Activated T-cell treated with anti-CD3 and anti-CD28 coated beads, Interleukin-2, amount 50 U/mL, for 1 hour (primary cell): ENCODE data around the gene CD47.

Source experiments
- DNase-seq: peaks from one replicate; pipeline ENCODE4 v3.0.0-alpha.2; 2020

CD47 gene

GRCh38 chr3:108090049-108090700 lies 656 bp downstream of the CD47 start:
- peak; percentile 70 for DNase-seq

GRCh38 chr3:108089579-108089978 lies 1.3 kb downstream of the CD47 start:
- DNase-seq: no peak

DNA sequence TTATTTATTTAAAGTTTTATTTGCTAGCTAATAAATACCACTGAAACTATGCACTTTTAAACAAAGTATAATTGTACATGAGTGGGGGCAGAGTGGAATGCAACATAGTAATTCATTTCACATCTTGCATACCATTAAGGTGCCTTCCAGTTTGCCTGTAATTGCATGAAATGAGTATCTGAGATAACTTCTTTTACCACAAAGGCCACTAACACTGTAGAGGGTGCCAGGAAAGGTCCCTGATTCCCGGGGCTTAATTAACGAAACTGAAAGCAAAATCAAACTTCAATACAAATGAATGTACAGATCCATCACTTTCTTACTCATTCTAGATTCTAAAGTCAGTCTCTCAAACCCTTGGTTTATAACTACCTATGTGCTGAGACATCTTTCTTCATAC lies 2.1 kb downstream of the CD47 start:
- DNase-seq: no peak

GRCh38 chr3:108088146-108088545 lies 2.7 kb downstream of the CD47 start:
- no peak for DNase-seq

DNA sequence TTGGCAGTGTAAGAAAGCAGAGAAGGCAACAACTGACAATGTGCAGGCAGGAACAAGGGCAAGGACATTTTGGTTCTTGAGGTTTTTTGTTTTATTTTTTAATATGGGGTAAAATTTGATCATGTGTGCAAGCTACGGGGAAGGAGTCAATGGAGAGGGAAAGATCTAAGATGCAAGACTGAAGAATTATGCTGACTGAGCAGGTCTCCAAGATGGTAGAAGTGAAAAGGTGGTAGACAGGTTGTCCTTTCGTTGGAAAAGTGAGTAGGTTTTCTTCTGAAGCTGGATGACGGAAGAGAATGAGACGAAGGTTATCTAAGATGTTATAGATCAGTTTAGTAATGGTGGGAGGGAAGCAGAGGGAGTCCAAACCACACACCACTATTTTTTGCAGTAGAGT lies 4.2 kb downstream of the CD47 start:
- no peak for DNase-seq

DNA sequence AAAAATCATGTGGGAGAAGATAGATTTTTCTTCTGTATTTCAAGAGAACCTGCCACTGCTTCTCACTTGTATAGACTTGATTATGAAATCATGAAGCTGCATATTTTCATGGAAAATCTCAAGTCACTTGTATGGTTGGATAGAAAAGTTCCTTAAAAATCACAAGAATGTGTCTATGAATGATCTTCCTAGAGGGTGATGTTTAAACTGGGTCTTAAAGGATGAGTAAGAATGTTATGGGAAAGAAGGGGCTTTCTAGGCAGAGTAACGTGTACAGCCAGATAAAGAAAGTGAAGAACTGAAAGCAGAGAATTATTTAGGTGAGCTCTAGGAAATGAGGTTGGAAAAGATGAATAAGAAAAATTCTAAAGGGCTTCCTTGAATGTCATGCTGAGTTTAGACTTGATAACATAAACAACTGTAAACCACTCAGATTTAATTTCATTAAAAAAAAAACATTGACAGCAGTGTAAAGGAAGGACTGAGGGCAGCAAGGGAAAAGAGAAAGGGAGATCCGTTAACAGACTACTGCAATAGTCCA lies 5.0 kb downstream of the CD47 start:
- DNase-seq: no peak

- DNase-seq: no peak
Measured at GRCh38 chr3:108085370-108085769, 5.5 kb downstream of the CD47 start.

DNA sequence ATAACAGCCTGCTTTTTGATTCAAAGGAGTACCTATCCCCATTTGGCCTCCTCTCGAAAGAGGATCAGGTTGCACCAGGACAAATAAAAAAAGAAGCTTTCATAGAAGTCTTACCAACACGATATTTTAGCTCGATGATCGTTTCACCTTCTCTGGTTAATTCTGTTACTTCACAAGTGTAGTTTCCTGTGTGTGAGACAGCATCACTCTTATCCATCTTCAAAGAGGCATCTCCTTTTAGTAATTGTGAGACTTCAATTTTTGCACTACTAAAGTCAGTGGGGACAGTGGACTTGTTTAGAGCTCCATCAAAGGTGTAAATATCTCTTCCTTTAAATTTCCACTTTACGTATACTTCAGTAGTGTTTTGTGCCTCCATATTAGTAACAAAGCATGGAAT lies 11.0 kb downstream of the CD47 start:
- no peak for DNase-seq

DNA sequence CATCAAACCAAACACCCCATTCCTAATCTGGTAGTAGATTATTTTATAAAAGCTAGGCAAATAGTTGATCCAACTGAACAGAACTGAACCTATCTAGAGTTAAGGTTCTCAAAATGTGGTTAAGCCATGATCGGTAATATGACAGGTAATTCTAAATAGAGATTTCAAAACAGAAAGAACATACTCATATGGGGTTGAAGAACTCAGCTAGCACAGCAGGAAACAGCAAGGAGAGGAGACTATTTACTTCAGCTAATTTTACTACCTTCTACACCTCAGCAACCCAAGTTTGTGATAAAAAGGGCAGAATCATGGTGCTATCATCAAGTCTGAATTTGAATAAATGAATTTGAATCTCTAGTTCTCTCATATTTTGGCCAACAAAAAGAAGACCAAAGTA lies 11.8 kb downstream of the CD47 start:
- DNase-seq: no peak

GRCh38 chr3:108076564-108076963 lies 14.3 kb downstream of the CD47 start:
- no peak for DNase-seq

DNA sequence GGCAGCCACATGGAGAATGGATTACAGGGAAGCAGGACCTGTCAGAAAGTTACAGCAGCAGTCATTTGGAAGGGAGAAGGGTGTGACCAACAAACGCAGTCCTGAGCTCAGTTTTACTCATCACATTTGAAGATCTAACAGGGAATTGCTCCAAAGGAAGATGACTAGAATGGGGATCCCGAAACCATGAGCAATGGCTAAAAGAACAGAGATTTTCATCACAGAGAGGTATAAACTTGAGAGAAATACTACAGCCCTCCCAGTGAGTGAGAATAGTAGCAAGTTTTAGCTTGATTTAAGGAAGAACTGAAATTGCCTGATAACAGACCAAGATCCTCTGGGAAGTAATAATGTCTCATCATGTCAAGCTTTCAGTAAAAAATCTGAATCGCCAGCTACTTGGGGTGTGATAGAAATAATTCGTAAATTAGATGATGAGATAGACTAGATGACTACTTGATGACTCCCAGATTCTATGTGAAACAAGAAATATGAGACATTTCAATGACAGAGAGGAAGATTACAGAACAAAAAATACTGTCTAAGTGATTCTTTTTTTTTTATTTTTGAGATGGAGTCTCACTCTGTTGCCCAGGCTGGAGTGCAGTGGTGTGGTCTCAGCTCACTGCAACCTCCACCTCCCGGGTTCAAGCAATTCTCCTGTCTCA lies 16.9 kb downstream of the CD47 start:
- no peak for DNase-seq

GRCh38 chr3:108071368-108071767 lies 19.5 kb downstream of the CD47 start:
- DNase-seq: no peak

DNA sequence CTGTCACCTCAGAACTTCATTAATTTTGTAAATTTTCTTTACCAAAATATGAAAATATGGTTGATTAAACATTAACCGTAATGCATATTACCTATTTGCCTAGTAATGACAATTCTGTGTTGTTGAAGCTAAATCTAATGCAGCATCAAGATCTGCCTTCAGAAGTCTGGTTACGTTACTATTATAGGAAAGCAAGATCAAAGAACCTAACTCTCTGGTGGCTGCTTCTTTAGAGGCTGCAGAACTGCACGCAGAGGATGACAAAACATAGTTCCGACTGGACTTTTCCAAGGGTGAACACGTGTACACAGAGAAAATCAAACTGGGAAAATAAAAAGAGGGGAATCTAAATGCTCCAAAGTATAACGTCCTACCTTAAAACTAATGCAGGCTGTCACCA lies 20.5 kb downstream of the CD47 start:
- DNase-seq: no peak

DNA sequence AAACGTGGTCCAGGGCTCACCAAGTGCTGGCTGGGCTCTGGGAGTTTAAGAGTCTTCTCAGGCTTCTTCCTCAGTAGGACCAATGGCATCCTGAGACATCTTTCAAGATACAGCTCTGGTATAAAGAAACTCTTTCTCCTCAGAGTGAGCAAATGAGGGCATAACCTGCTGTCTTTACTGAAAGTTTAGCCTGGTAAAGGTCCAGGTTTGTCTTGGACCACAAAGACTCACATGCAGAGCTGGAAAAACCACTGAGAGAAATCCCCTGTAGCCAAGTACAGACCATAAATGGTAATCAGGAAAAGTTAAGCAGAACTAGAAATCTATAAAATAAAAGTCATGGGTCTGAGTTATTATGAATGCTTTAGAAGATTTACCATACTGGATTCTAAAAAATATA lies 23.1 kb downstream of the CD47 start:
- DNase-seq: no peak

- DNase-seq: no peak
Measured at GRCh38 chr3:108065096-108065495, 25.7 kb downstream of the CD47 start.

GRCh38 chr3:108064293-108064887 lies 26.4 kb downstream of the CD47 start:
- no peak for DNase-seq

DNA sequence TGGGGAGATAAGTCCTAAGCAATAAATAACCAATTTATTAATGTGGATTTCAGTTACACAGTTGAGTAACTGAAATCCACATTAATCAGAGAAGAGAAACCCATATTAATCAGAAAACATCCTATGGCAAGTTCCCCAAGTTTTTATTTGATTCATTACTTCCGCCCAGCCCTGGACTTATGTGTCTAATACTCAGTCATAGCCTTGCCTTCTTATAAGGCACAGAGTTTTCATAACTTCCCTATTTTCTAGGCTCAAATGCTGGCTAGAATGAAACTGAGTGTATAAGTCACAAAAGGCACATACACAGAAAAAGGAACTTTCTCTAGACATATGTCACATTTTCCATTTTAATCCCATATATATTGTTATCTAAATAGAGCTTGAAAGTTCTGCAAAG lies 28.8 kb downstream of the CD47 start:
- no peak for DNase-seq

DNA sequence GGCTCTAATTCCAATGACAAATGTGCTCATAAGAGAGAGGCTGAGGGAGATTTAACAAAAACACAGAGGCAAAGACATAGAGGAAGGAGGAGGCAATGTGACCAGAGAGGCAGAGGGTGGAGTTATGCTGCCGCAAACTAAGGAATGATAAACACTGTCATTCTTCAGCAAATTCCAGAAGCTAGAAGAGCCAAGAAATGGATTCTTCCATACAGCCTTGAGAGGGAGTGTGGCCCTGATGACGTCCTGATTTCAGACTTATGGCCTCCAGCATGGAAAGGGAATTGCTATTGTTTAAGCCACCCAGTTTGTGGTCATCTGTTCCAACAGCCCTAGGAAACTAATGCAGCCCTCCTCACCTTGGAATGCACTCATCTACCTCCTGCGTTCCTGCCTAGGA lies 30.5 kb downstream of the CD47 start:
- DNase-seq: no peak

GRCh38 chr3:108055931-108056330 lies 34.9 kb downstream of the CD47 start:
- DNase-seq: no peak

DNA sequence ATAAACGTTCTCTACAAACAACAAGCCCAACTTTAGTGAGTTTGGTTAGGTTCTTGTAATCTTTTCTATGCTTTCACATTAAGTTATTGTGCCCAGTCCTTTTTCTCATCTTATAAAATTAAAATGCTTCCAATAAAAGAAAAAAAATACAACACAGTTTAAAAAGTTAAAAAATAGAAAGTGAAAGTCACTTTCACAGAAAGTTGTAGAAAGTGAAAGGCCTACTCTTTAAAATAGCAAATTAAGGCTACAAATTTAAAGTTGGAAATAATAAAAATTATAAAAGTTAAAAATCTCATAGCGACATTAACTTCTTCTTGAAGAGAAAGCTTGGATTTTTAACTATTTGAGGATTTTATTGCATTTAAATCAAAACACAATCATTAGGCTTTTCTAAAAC lies 35.9 kb downstream of the CD47 start:
- DNase-seq: no peak

DNA sequence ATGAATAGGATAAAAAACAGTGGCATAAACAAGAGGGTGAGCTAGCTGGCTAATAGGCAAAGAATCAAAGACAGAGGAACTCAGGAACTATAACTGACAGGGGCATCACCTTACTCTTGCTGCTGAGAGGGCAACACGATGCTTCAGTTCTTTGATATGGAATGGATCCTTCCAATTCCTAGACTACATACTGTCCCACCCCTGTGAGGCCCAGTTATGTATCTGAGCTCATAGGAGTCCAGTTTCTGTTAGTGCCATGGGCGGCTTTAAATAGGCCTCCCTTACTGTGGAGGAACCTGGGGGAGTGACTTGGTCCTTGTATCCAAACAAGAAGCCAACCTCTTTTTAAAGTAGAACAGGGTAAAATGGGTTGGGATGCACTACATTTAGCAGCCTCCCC lies 37.3 kb downstream of the CD47 start:
- DNase-seq: no peak

DNA sequence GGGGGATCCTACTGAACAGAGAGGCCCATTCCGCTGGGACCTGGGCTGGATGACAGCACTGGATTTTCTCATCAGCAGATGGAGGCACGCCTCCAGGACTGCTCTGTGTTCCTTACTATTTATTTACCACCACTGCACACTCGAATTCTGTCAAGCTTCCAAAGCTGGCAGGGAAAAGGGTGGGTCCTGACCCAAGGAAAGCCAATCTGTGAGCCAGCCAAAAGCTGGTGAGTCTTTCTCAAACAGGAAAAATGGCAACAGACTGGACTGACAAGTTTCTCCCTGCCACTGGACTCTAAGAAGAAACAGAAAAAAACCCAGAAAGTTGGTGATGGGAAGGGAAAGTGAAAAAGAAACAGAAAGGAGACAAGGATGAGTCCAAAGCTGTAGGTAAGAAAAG lies 37.8 kb downstream of the CD47 start:
- DNase-seq: no peak

GRCh38 chr3:108051005-108051404 lies 39.8 kb downstream of the CD47 start:
- no peak for DNase-seq

- no peak for DNase-seq
Measured at GRCh38 chr3:108047987-108048386, 42.8 kb downstream of the CD47 start.
